Hematopoietic multipotent progenitor cell treated with erythropoietin and hydrocortisone succinate and interleukin-3 and kit ligand, for 4 days (in vitro differentiated cells): ENCODE data around the gene ZBTB33.

ENCODE experiments used
- DNase-seq: peaks from one replicate; pipeline ENCODE4 v3.0.0-alpha.2; 2015

The ZBTB33 gene

DNA sequence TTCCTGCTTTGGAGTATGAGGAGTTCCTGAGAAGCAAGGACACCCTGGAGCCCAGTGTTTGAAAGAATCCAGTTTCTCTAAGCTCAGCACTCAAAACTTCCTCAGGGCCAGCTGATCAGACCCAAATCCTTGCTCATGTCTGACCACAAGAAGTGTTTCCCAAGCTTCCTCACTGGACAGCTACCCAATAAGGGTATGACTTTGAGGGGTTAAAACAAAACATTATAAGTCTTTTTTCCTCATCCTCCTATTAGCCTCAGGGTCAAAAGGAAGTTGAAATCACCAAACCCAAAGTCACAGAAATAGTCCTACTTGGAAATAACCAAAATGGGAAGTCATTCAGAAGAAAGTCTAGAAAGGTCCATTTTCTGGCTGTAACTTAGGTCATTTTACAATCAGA is 13.7 kb downstream of the ZBTB33 start:
- no peak for DNase-seq

GRCh38 chrX:120269373-120270035 is 18.9 kb downstream of the ZBTB33 start:
- no peak for DNase-seq

DNA sequence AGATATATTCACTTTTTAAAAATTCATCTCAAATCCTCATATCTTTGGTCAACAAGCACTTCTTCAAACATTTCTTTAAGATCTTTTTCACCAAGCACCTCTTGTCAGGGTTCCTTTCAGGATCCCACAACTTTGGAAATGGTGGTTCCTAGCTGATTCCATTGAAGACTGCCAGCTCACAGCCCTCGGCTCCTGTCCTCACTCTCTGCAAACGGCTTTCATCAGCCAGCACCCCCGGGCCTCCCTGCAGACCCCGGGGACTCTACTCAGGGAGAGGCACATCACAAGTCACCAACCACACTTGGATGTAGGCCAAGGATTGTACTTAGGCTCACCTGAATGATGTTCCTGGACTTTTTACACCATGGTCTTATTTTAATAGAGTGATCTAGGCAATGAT is 20.0 kb downstream of the ZBTB33 start:
- no peak for DNase-seq

DNA sequence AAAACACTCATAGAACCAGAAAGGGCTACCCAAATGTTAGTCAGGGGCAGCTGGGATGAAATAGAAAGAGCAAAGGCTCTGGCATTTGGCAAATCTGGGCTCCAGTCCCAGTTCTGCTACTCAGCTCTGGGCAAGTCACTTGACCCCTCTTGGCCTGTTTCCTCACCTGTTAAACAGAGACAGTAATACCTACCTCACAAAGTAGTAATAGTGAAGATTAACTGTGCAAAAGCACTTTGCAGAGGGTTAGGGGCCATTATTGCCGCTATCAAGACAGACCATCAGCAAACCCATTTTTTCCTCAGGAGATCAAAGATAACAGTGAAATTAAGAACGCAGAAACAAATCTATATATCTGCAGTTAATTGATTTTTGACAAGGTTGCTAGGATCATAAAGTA is 20.6 kb downstream of the ZBTB33 start:
- DNase-seq = no peak

- DNase-seq = no peak
These were observed 23.5 kb downstream of the ZBTB33 start for GRCh38 chrX:120274145-120274544.

DNA sequence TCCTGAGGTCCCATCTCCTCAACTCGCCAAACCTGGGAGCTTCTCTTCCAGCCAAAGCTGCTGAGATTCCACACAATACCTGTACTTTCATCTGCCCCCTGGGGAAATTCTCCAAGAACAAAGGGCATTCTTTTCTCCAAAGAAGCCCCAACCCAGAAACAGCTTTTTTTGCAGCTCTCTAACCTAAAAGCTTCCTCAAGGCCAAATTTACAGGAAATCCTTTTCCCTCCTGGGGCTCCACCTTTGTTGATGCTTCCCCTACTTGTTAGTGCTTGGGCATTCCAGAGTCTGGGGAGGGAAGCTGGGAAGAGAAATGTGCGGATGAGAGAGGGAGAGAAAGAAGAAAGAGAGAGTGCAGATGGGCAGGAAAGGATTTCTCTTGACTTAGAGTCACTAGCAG is 24.3 kb downstream of the ZBTB33 start:
- no peak for DNase-seq

DNA sequence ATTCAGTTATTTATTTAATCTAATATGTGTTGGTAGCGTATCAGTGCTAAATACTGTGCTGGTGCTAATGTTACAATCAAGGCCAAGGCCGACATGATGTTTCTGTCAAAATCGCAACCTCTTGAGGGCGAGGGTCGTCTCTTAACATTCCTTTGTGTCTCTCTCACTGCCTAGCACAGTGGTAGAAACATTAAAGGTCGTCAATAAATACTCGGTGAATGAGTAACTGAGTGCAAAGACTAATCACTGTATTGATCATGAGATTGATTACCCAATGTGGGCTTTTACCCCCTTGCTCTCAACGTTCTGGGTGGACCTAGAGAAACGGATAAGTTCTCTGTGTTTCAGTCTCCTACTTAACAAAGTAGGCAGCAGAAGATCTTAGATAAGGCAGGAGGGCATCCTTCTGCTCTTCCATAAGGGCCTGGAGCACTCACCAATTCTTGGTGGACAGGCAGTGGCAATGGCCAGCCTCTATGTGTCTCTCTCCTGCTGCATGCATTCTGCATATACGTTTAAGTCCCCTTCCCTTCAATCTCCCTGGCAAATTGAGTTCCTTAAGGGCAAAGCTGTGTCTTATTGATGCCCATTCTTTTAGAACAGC is 30.5 kb downstream of the ZBTB33 start:
- DNase-seq = no peak

DNA sequence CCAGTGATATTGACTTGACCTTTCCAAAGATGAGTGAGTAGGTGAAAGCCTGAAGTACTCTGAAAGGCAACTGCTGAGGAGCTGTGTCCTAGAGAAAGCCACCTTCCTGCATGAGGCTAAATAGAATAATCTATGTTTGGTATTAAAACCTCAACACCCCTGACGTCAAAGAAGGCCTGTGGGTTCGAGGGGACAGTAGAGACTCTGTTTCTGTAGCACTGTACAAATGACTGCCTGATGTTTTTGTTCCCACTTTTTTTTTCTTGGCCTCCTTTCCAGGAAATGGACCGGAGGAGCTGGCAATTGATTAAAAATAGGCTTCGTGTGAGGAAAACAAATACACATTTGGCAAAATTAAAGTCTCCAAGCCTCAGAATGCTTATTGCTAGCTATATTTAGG is 31.1 kb downstream of the ZBTB33 start:
- no peak for DNase-seq

DNA sequence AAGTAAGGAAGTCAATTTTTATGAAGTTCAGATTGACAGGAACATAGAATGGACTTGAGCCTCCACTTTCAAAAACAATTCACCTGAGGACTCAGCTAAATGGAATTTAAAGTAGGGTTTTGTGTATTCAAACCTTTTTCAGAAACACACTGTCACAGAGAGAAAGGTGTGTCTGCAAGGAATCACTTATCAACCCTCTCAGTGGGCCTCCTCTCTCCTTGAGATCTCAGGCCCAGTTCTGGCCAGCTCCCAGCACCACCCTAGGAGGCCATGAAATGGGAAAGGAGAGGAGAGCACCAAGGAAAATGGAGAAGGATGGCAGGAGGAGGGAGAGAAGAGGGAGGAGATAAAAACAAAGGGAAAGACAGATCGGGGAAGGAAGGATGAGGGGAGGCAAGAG is 32.1 kb downstream of the ZBTB33 start:
- no peak for DNase-seq

GRCh38 chrX:120286733-120287512 is 36.3 kb downstream of the ZBTB33 start:
- no peak for DNase-seq

DNA sequence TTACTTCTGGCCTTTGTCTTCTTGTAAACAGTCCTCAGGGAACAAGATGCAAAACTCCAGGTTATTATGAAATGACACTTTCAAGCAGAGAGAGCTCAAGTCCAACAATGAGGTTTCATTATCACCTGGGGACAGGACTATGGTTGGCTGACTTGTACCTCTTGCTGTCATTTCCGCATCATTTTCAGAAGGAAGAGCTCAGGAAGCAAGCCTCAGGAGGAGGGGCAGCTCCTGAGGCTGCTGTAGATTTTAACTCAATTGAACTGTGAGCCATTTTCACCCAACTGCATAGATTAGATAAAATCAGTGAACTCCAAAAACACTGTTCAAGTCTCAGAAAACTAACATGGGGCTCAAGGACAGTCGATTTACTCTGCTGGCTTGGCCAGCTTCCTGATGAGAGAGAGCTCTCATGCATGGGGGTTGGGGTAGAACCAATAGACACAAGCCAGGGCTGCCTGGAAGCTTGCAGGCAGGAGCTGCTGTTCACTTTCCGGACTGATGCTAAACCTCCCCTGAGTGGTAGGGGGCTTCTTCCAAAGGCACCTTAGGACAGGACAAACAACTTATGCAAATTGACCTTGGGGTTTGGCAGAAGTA is 37.0 kb downstream of the ZBTB33 start:
- no peak for DNase-seq

DNA sequence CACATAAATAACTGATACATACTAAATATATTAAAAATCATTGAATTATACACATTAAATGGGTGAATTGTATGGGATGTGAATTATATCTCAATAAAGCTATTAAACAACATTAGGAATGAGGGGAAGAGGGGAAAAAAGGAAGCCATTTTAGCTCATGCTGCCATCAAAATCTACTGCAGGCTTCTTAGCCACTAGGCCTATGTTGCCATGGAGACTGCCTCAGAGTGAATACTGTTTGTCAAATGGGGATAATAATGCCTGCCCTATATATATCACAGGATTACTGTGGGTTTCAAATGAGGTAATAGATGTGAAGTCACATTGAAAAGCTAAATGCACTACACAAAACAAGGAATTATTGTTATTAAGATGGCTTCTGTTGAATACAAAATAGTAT is 39.5 kb downstream of the ZBTB33 start:
- DNase-seq = no peak

GRCh38 chrX:120291211-120291610 is 40.6 kb downstream of the ZBTB33 start:
- DNase-seq = no peak

- no peak for DNase-seq
These were observed 42.4 kb downstream of the ZBTB33 start for GRCh38 chrX:120293015-120293414.

- DNase-seq = no peak
These were observed 44.0 kb downstream of the ZBTB33 start for GRCh38 chrX:120294651-120295050.

DNA sequence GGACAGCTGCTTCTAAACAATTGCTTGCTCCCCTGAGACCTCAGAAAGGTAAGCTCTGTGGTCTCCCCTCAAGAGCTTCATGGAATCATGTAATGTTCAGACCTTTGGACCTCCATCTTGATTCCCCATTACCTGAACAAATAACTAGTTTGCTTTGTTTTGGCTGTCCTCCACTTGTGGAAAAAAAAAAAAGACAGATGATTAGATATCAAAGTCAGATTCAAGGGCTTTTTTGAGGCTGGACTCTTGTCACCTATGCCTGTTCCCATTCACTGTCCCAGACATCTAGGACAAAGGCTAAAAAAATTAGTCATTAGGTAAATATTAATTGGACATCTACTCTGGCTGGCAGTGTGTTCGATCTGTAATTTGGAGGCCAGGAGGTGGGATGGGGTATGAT is 47.3 kb downstream of the ZBTB33 start:
- no peak for DNase-seq

GRCh38 chrX:120299928-120300327 is 49.3 kb downstream of the ZBTB33 start:
- DNase-seq = peak; percentile 30

DNA sequence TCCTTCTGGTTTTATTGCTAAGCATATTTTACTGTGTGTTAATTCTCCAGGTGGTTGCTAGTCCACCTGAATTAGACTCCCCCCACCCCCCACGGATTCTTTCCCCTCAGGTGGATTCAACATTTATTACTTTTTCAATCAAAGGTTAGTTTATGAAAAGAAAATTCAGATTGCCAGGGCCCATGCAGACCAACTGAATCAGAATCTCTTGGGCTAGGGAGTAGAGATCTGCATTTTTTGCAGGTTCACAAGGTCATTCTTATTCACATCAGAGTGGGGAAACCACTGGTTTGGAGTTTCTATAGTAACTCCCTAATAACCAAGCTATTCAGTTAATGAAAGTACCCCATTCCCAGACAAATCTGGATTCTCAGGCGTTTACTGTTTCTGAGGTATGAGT is 50.9 kb downstream of the ZBTB33 start:
- no peak for DNase-seq

DNA sequence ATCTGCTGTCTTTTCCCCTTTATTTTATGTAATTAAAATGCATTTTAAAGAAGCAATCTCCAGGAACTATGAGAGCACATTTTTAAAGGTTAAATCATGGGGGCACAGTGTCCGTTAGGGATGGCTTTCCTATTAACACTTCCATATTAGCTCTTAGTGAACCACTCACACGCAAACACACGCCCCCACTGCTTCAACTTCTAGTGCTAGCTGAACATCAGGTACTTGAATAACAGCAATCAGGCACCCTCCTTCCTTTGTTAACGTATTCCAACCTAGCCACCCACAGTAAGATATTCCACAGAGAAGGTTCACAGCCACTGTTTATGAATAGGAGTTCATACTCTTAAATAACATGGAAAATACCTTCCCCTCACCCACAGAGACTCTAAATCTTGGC is 51.3 kb downstream of the ZBTB33 start:
- no peak for DNase-seq

GRCh38 chrX:120302434-120302833 is 51.8 kb downstream of the ZBTB33 start:
- peak; percentile 68 for DNase-seq

DNA sequence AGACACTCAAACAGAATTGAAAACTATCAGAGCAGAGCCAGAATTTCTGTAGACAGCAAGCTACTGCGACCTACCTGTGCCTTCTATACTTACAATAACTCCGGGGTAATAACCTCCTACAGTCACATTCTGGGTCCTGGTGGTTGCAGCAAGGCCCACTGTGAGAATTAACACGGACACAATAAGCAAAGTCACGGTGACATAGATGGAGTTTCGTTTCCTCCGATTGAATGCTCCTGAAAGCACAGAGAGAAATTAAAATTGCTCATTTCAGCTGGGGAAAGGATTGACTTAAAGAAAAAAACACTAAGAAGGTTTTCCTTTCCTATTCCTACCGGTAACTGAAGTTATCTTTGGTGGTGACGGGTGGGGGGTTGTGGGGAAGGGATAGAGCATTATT is 53.6 kb downstream of the ZBTB33 start:
- no peak for DNase-seq

DNA sequence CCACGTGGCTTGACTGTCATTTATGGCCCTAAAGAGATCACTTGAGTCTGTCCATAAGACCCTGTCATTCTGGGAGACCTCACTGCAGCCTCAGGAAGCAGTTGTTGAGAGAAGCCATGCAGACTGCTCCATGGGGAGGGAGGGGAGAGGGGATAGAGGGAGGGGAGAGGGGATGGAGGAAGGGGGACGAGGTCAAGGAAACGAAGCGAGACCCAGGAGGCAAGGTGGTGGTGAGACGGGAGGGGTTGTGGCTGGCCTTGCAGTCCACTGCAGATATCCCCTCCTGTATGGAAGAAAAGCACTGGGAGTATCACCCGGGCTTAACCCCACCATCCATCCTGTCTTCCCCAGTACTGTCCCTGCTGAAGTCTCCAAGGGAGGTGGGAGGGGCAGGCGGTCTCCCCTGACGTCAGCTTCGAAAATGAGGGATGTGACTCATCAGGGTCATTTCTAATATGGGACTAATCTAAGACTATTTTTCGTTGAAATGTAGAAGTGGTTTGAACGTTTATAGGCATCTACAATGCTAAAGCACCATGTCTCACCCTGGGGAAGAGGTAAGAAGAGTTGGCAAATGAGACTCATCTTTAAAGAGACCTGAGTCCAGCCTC is 55.0 kb downstream of the ZBTB33 start:
- DNase-seq = no peak

GRCh38 chrX:120306630-120307029 is 56.0 kb downstream of the ZBTB33 start:
- peak; percentile 35 for DNase-seq
